BLaER1 treated with 17β-estradiol and CSF1 and Interleukin-3, amounts not matched to agents 10 nM and 100 nM (cell line): ENCODE results near the gene CLTCL1.
"Not testable (repeated sequence)": the region's sequence is repeated elsewhere in the genome, so short reads cannot be mapped to it uniquely, and the experiment has no call there.

ENCODE experiments used
- H3K27ac ChIP-seq, 11 experiments: shearing (Covaris generic); formaldehyde crosslinking; 2 replicates each; pipeline ENCODE4 v1.8.1; 2022
- H3K27me3 ChIP-seq, 11 experiments: shearing (Covaris generic); formaldehyde crosslinking; 2 replicates each; pipeline ENCODE4 v1.8.1; 2022
- H3K36me3 ChIP-seq, 11 experiments: shearing (Covaris generic); formaldehyde crosslinking; 2 replicates each; pipeline ENCODE4 v1.8.1; 2022
- H3K4me1 ChIP-seq, 10 experiments: shearing (Covaris generic); formaldehyde crosslinking; 2 replicates each; pipeline ENCODE4 v1.8.1; 2022
- H3K4me2 ChIP-seq, 11 experiments: shearing (Covaris generic); formaldehyde crosslinking; 2 replicates each; pipeline ENCODE4 v1.8.1; 2022
- H3K4me3 ChIP-seq, 10 experiments: shearing (Covaris generic); formaldehyde crosslinking; 2 replicates each; pipeline ENCODE4 v1.8.1; 2022
- H3K9ac ChIP-seq, 11 experiments: shearing (Covaris generic); formaldehyde crosslinking; 2 replicates each; pipeline ENCODE4 v1.8.1; 2022
- H3K9me3 ChIP-seq, 11 experiments: shearing (Covaris generic); formaldehyde crosslinking; replicated peaks in 1 of 11; 2 replicates each; pipeline ENCODE4 v1.8.1; 2022
- H4K20me1 ChIP-seq, 11 experiments: shearing (Covaris generic); formaldehyde crosslinking; 2 replicates each; pipeline ENCODE4 v1.8.1; 2022
- Cebpa-rat ChIP-seq, 11 experiments: shearing (Covaris generic); IDR thresholded peaks; 2 replicates each; pipeline ENCODE4 v1.8.1; 2022

Gene CLTCL1

DNA sequence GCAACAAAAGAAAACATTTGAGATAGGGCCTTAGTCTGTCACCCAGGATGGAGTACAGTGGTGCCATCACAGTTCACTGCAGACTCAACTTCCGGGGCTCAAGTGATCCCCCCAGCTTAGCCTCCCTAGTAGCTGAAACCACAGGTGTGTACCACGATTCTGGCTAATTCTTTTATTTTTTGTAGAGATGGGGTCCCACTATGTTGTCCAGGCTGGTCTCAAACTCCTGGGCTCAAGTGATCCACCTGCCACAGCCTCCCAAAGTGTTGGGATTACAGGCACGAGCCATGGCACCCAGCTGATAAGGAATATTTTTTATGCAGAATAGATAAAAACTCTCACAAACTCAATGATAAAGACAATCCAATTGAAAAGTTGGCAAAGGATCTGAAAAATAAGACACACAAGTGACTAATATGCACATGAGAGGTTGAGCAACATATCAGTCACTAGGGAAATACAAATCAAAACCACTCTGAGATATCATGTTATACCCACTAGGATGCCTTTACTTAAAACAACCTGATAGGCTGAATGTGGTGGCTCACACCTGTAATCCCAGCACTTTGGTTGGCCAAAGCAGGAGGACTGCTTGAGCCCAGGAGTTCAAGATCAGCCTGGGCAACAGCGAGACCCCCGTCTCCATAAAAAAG, 33.9 kb upstream of the CLTCL1 start:
- Histone ChIP-seq H3K4me2 (no peak overlapping the region), H3K9ac (no peak overlapping the region), H3K9me3 (peaks cover 31 to 69% (median 46%) of the 10 kb centered on the region in 11 experiments), H3K4me3 (no peak overlapping the region), H3K36me3 (peaks cover 23 to 34% (median 29%) of the 10 kb centered on the region in 11 experiments), H3K27me3 (no peaks in the 10 kb centered on the region), H3K4me1 (no peaks in the 10 kb centered on the region), H3K27ac (no peak overlapping the region; a peak in 1 of 22 replicates), H4K20me1 (no peaks in the 10 kb centered on the region)
- TF ChIP-seq Cebpa-rat (IDR thresholded peaks at IDR 0.05), result no peak

DNA sequence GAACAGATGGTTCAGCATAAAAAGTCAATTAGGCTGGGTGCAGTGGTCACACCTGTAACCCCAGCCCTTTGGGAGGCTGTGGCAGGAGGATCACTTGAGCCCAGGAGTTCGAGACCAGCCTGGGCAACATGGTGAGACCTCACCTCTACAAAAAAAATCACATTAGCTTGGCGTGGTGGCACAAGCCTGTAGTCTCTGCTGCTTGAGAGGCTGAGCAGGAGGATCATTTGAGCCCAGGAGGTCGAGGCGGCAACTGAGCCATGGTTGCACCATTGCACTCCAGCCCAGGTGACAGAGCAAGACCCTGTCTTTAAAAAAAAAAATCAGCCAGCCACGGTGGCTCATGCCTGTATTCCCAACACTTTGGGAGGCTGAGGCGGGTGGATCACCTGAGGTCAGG, 31.9 kb upstream of the CLTCL1 start:
- H3K9ac ChIP-seq, H4K20me1 ChIP-seq, H3K4me2 ChIP-seq, H3K4me1 ChIP-seq, H3K27ac ChIP-seq, H3K27me3 ChIP-seq, H3K4me3 ChIP-seq: not testable (repeated sequence)
- H3K36me3 ChIP-seq, result peaks cover 4 to 14% (median 9%) of the 10 kb centered on the region in 11 experiments
- peaks cover 35 to 70% (median 43%) of the 10 kb centered on the region in 11 experiments for H3K9me3 ChIP-seq

DNA sequence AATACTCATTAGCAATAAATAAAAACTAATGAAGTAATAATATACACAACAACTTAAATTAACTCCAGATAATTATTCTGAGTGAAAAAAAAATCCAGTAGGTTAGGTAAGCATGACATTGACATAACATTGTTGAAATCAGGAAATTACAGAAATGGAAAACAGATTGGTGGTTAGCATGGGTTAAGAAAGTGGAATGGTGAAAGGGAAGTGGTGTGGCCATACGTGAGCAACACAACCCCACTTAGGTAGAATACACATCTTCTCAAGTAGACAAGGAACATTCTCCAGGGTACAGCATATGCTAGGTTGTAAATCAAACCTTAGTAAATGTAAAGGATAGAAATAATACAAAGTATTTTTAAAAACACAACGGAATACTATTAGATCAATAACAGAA, 30.2 kb upstream of the CLTCL1 start:
- H3K36me3 ChIP-seq, result peaks cover 0 to 11% (median 0%) of the 10 kb centered on the region in 11 experiments; a peak in 3 of 22 replicates
- no peaks in the 10 kb centered on the region for H3K4me1 ChIP-seq
- H3K27me3 ChIP-seq, result no peaks in the 10 kb centered on the region
- no peaks in the 10 kb centered on the region for H4K20me1 ChIP-seq
- no peak overlapping the region for H3K27ac ChIP-seq
- peak overlapping the region in 1 of 11 experiments; percentile 3; a peak in 1 of 22 replicates for H3K4me2 ChIP-seq
- H3K4me3 ChIP-seq, result no peak overlapping the region
- no peak overlapping the region for H3K9ac ChIP-seq
- no peak for TF ChIP-seq Cebpa-rat (IDR thresholded peaks at IDR 0.05)
- peaks cover 41 to 72% (median 50%) of the 10 kb centered on the region in 11 experiments for H3K9me3 ChIP-seq

DNA sequence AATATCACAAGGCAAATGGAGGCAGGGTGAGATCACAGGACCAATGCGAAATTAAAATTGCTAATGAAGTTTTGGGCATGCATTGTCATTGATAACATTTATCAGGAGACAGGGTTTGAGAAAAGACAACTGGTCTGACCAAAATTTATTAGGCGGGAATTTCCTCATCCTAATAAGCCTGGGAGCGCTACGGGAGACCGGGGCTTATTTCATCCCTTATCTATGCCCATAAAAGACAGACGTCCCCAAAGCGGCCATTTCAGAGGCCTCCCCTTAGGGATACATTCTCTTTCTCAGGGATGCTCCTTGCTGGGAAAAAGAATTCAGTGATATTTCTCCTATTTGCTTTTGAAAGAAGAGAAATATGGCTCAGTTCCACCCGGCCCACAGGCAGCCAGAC, 28.6 kb upstream of the CLTCL1 start:
- H3K4me2 ChIP-seq, H3K9ac ChIP-seq, H4K20me1 ChIP-seq, H3K4me1 ChIP-seq, H3K27me3 ChIP-seq, H3K27ac ChIP-seq, H3K4me3 ChIP-seq: not testable (repeated sequence)
- H3K9me3 ChIP-seq, result peaks cover 57 to 88% (median 66%) of the 10 kb centered on the region in 11 experiments
- peaks cover 0 to 12% (median 2%) of the 10 kb centered on the region in 11 experiments; a peak in 3 of 22 replicates for H3K36me3 ChIP-seq

DNA sequence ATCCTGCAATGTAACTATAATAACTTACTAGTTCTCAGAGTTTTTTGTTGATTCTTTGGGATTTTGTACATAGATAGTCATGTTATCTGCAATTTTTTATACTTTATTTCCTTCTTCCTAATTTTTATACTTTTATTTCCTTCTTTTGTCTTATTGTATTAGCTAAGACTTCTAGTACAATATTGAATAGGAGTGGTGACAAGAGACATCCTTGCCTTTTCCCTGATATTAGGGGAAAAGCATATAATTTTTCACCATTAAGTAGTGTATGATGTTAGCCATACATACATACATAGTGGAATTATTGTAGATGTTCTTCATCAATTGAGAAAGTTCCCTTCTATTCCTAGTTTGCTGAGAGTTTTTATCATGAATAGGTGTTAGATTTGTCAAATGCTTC, 27.8 kb upstream of the CLTCL1 start:
- Histone ChIP-seq H3K9ac (no peak overlapping the region), H3K4me3 (no peak overlapping the region), H3K36me3 (peaks cover 0 to 12% (median 2%) of the 10 kb centered on the region in 11 experiments; a peak in 3 of 22 replicates), H3K4me2 (no peak overlapping the region), H3K27ac (no peak overlapping the region), H3K9me3 (peaks cover 64 to 96% (median 74%) of the 10 kb centered on the region in 11 experiments), H4K20me1 (no peaks in the 10 kb centered on the region), H3K4me1 (no peaks in the 10 kb centered on the region), H3K27me3 (no peaks in the 10 kb centered on the region)
- no peak for TF ChIP-seq Cebpa-rat (IDR thresholded peaks at IDR 0.05)

DNA sequence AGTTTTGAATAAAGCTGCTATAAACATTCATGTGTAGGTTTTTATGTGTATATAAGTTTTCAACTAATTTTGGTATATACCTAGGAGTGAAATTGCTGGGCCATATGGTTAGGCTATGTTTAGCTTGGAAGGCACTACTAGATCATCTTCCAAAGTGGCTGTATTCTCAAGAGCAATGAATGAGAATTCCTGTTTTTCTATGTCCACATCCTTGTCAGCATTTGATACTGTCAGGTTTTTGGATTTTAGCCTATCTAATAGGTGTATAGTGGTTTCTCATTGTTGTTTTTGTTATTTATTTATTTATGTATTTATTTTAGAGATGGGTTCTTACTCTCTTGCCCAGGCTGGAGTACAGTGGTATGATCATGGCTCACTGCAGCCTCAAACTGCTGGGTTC, 26.3 kb upstream of the CLTCL1 start:
- no peak overlapping the region for H3K27ac ChIP-seq
- no peak overlapping the region for H3K4me3 ChIP-seq
- no peaks in the 10 kb centered on the region for H3K4me1 ChIP-seq
- no peak overlapping the region for H3K9ac ChIP-seq
- no peaks in the 10 kb centered on the region for H4K20me1 ChIP-seq
- TF ChIP-seq Cebpa-rat (IDR thresholded peaks at IDR 0.05), result no peak
- H3K9me3 ChIP-seq, result peaks cover 66 to 90% (median 74%) of the 10 kb centered on the region in 11 experiments
- no peak overlapping the region for H3K4me2 ChIP-seq
- peaks cover 0 to 12% (median 2%) of the 10 kb centered on the region in 11 experiments; a peak in 3 of 22 replicates for H3K36me3 ChIP-seq
- no peaks in the 10 kb centered on the region for H3K27me3 ChIP-seq

DNA sequence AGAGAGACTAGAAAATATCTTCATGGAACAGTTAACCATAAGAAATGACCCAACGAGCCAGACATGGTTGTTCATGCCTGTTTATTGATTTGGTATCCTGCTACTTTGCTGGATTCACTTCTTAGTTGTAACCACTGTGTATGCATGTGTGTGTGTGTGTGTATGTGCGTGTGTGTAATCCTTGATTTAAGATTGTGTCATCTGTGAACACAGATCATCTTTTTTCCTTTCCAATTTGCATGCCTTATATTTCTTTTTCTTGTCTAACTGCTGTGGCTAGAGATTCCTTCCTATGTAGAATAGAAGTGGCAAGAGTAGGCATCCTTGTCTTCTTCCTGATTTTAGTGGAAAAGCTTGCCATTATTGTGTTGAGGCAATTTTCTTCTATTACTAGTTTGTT, 16.4 kb upstream of the CLTCL1 start:
- no peak overlapping the region for H3K4me3 ChIP-seq
- no peaks in the 10 kb centered on the region for H3K4me1 ChIP-seq
- no peak overlapping the region for H3K9ac ChIP-seq
- H3K36me3 ChIP-seq, result no peaks in the 10 kb centered on the region
- H3K27ac ChIP-seq, result no peak overlapping the region
- no peaks in the 10 kb centered on the region for H4K20me1 ChIP-seq
- TF ChIP-seq Cebpa-rat (IDR thresholded peaks at IDR 0.05), result no peak
- no peaks in the 10 kb centered on the region for H3K27me3 ChIP-seq
- no peaks in the 10 kb centered on the region; a peak in 3 of 22 replicates for H3K9me3 ChIP-seq
- no peak overlapping the region for H3K4me2 ChIP-seq

DNA sequence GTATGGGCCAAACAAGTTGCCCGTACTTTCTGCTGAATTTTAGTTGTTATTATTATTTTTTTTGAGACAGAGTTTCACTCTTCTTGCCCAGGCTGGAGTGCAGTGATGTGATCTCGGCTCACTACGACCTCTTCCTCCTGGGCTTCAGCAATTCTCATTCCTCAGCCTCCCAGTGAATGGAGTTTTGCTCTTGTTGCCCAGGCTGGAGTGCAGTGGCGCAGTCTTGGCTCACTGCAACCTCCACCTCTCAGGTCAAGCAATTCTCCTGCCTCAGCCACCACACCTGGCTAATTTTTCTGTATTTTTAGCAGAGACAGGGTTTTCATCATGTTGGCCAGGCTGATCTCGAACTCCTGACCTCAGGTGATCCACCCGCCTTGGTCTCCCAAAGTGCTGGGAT, 15.0 kb upstream of the CLTCL1 start:
- not testable (repeated sequence) for H3K27me3 ChIP-seq, H3K9me3 ChIP-seq, H3K36me3 ChIP-seq, H3K27ac ChIP-seq, H4K20me1 ChIP-seq, H3K4me1 ChIP-seq, H3K9ac ChIP-seq, H3K4me2 ChIP-seq, H3K4me3 ChIP-seq

DNA sequence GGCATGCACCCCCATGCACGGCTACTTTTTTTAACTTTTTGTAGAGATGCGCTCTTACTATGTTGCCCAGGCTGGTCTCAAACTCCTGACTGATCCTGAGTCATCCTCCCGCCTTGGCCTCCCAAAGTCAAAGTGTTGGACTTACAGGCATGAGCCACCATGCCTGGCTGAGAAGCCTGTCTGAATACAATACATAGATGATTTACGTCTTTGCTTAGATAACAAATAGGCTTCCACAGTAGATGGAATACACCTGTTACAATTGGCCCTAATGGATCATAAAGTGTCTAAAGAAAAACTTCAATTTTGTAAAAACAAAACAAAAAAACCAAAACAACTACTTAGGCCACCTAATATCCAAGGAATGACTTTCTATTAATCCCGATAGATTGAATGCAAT, 13.0 kb upstream of the CLTCL1 start:
- H3K9ac ChIP-seq, result no peak overlapping the region
- no peak for TF ChIP-seq Cebpa-rat (IDR thresholded peaks at IDR 0.05)
- H4K20me1 ChIP-seq, result no peaks in the 10 kb centered on the region
- no peaks in the 10 kb centered on the region for H3K27me3 ChIP-seq
- no peaks in the 10 kb centered on the region for H3K36me3 ChIP-seq
- H3K9me3 ChIP-seq, result no peaks in the 10 kb centered on the region
- H3K27ac ChIP-seq, result no peak overlapping the region
- H3K4me1 ChIP-seq, result no peaks in the 10 kb centered on the region
- H3K4me3 ChIP-seq, result no peak overlapping the region
- no peak overlapping the region for H3K4me2 ChIP-seq

DNA sequence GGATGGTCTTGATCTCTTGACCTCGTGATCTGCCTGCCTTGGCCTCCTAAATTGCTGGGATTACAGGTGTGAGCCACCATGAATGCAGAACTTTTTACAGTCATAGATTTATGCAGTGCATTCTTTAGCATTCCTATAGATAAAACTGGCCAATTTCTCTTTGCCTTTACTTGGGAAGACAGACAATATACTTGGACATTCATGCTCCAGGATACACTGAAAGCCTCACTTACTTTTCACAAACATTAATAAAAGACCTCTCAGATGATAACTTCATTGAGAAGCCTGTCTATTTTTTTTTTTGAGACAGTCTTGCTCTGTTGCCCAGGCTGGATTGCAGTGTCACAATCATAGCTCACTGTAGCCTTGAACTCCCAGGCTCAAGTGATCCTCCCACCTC, 12.3 kb upstream of the CLTCL1 start:
- H3K9ac ChIP-seq, result no peak overlapping the region
- no peaks in the 10 kb centered on the region for H4K20me1 ChIP-seq
- H3K4me2 ChIP-seq, result no peak overlapping the region
- TF ChIP-seq Cebpa-rat (IDR thresholded peaks at IDR 0.05), result no peak
- no peaks in the 10 kb centered on the region for H3K4me1 ChIP-seq
- H3K4me3 ChIP-seq, result no peak overlapping the region
- H3K9me3 ChIP-seq, result no peaks in the 10 kb centered on the region
- H3K27me3 ChIP-seq, result no peaks in the 10 kb centered on the region
- no peak overlapping the region for H3K27ac ChIP-seq
- H3K36me3 ChIP-seq, result no peaks in the 10 kb centered on the region
